Stimulated activated naive CD8-positive, alpha-beta T cell treated with anti-CD3 and anti-CD28 coated beads, Interleukin-15, Interleukin-2, amounts not matched to agents 100 ng/mL and 50 ng/mL, for 24 hours (primary cell): ENCODE data around the gene FBXL16.

ENCODE experiments used
- H3K27ac Mint-ChIP-seq: one replicate; pipeline ENCODE4 v1.8.0; 2021; ENCODE audit warnings: mild to moderate bottlenecking, mixed read lengths
- H3K27me3 Mint-ChIP-seq: one replicate; pipeline ENCODE4 v1.8.0; 2021; ENCODE audit warnings: mixed read lengths
- H3K36me3 Mint-ChIP-seq: one replicate; pipeline ENCODE4 v1.8.0; 2021; ENCODE audit warnings: low read depth, mixed read lengths
- H3K4me1 Mint-ChIP-seq: one replicate; pipeline ENCODE4 v1.8.0; 2021; ENCODE audit warnings: low read depth, mixed read lengths
- H3K4me3 Mint-ChIP-seq: one replicate; pipeline ENCODE4 v1.8.0; 2021; ENCODE audit warnings: mild to moderate bottlenecking, mixed read lengths
- H3K9me3 Mint-ChIP-seq: one replicate; pipeline ENCODE4 v1.8.0; 2021; ENCODE audit warnings: mixed read lengths

The FBXL16 gene

GRCh38 chr16:676565-676902 is 29.1 kb downstream of the FBXL16 start:
- H3K4me3 Mint-ChIP-seq, result no peak overlapping the region
- H3K27ac Mint-ChIP-seq, result no peak overlapping the region
- H3K27me3 Mint-ChIP-seq, result no peaks in the 10 kb centered on the region
- peaks cover 14% of the 10 kb centered on the region for H3K4me1 Mint-ChIP-seq
- peaks cover 13% of the 10 kb centered on the region for H3K36me3 Mint-ChIP-seq
- H3K9me3 Mint-ChIP-seq, result no peaks in the 10 kb centered on the region

GRCh38 chr16:675884-676564 is 29.6 kb downstream of the FBXL16 start:
- no peak overlapping the region for H3K27ac Mint-ChIP-seq
- no peaks in the 10 kb centered on the region for H3K9me3 Mint-ChIP-seq
- H3K4me3 Mint-ChIP-seq, result no peak overlapping the region
- H3K4me1 Mint-ChIP-seq, result peaks cover 9% of the 10 kb centered on the region
- peaks cover 10% of the 10 kb centered on the region for H3K36me3 Mint-ChIP-seq
- H3K27me3 Mint-ChIP-seq, result no peaks in the 10 kb centered on the region

- Mint-ChIP-seq H3K4me1 (peaks cover 8% of the 10 kb centered on the region), H3K27ac (no peak within 1 kb of the TSS), H3K36me3 (peaks cover 11% of the 10 kb centered on the region), H3K9me3 (no peaks in the 10 kb centered on the region), H3K27me3 (no peaks in the 10 kb centered on the region), H3K4me3 (no peak within 1 kb of the TSS)
Measured at GRCh38 chr16:674968-675883, 30.4 kb downstream of the FBXL16 start, which contains the start of gene RHBDL1. TSS of gene RHBDL1 (plus strand) at chr16:675671. CDS start at chr16:675791, 120 bp downstream.

GRCh38 chr16:674214-674881 is 31.3 kb downstream of the FBXL16 start:
- no peaks in the 10 kb centered on the region for H3K27me3 Mint-ChIP-seq
- H3K4me1 Mint-ChIP-seq, result peaks cover 10% of the 10 kb centered on the region
- no peak overlapping the region for H3K4me3 Mint-ChIP-seq
- peaks cover 16% of the 10 kb centered on the region for H3K36me3 Mint-ChIP-seq
- no peak overlapping the region for H3K27ac Mint-ChIP-seq
- no peaks in the 10 kb centered on the region for H3K9me3 Mint-ChIP-seq

- Mint-ChIP-seq H3K36me3 (peaks cover 16% of the 10 kb centered on the region), H3K4me1 (peaks cover 14% of the 10 kb centered on the region), H3K27me3 (no peaks in the 10 kb centered on the region), H3K4me3 (no peak overlapping the region), H3K27ac (no peak overlapping the region), H3K9me3 (no peaks in the 10 kb centered on the region)
Measured at GRCh38 chr16:673399-673991, 32.1 kb downstream of the FBXL16 start.

- Mint-ChIP-seq H3K9me3 (no peaks in the 10 kb centered on the region), H3K27ac (no peak overlapping the region), H3K36me3 (peaks cover 16% of the 10 kb centered on the region), H3K4me1 (peaks cover 14% of the 10 kb centered on the region), H3K27me3 (no peaks in the 10 kb centered on the region), H3K4me3 (no peak overlapping the region)
Measured at GRCh38 chr16:672851-673250, 32.8 kb downstream of the FBXL16 start.

GRCh38 chr16:672371-672770 is 33.2 kb downstream of the FBXL16 start:
- peaks cover 16% of the 10 kb centered on the region for H3K36me3 Mint-ChIP-seq
- no peak overlapping the region for H3K27ac Mint-ChIP-seq

GRCh38 chr16:671353-672131 is 34.1 kb downstream of the FBXL16 start:
- H3K4me1 Mint-ChIP-seq, result peaks cover 18% of the 10 kb centered on the region
- H3K4me3 Mint-ChIP-seq, result no peak overlapping the region
- no peak overlapping the region for H3K27ac Mint-ChIP-seq
- no peaks in the 10 kb centered on the region for H3K9me3 Mint-ChIP-seq
- H3K27me3 Mint-ChIP-seq, result no peaks in the 10 kb centered on the region
- peaks cover 16% of the 10 kb centered on the region for H3K36me3 Mint-ChIP-seq

More at GRCh38 chr16:672371-672770, 33.2 kb downstream of the FBXL16 start:
- Mint-ChIP-seq H3K4me3 (no peak overlapping the region), H3K9me3 (no peaks in the 10 kb centered on the region), H3K27me3 (no peaks in the 10 kb centered on the region), H3K4me1 (peaks cover 18% of the 10 kb centered on the region)

GRCh38 chr16:670485-671352 is 34.9 kb downstream of the FBXL16 start:
- peaks cover 16% of the 10 kb centered on the region for H3K36me3 Mint-ChIP-seq
- no peaks in the 10 kb centered on the region for H3K27me3 Mint-ChIP-seq
- H3K27ac Mint-ChIP-seq, result no peak overlapping the region
- peaks cover 18% of the 10 kb centered on the region for H3K4me1 Mint-ChIP-seq
- H3K9me3 Mint-ChIP-seq, result no peaks in the 10 kb centered on the region
- peak overlapping the region; percentile 77 for H3K4me3 Mint-ChIP-seq

GRCh38 chr16:669666-670065 is 35.9 kb downstream of the FBXL16 start:
- H3K4me3 Mint-ChIP-seq, result peak overlapping the region; percentile 77
- no peak overlapping the region for H3K27ac Mint-ChIP-seq
- peaks cover 14% of the 10 kb centered on the region for H3K4me1 Mint-ChIP-seq
- H3K36me3 Mint-ChIP-seq, result peaks cover 16% of the 10 kb centered on the region
- no peaks in the 10 kb centered on the region for H3K9me3 Mint-ChIP-seq
- no peaks in the 10 kb centered on the region for H3K27me3 Mint-ChIP-seq

GRCh38 chr16:668519-669171 is 37.0 kb downstream of the FBXL16 start:
- Mint-ChIP-seq H3K4me1 (peaks cover 14% of the 10 kb centered on the region), H3K4me3 (peak overlapping the region; percentile 77), H3K9me3 (no peaks in the 10 kb centered on the region), H3K36me3 (peaks cover 16% of the 10 kb centered on the region), H3K27ac (peak overlapping the region; percentile 45), H3K27me3 (no peaks in the 10 kb centered on the region)

- H3K9me3 Mint-ChIP-seq, result no peaks in the 10 kb centered on the region
- H3K27me3 Mint-ChIP-seq, result no peaks in the 10 kb centered on the region
- peaks cover 14% of the 10 kb centered on the region for H3K4me1 Mint-ChIP-seq
- H3K36me3 Mint-ChIP-seq, result peaks cover 14% of the 10 kb centered on the region
- peak within 1 kb of the TSS; percentile 61 for H3K27ac Mint-ChIP-seq
- peak within 1 kb of the TSS; percentile 77 for H3K4me3 Mint-ChIP-seq
Measured at GRCh38 chr16:667780-668518, 37.7 kb downstream of the FBXL16 start, which contains the start of gene RHOT2. TSS of gene RHOT2 (plus strand) at chr16:668132. CDS start at chr16:668200, 68 bp downstream.
